Ishikawa (cell line): ENCODE data around the gene FBXO17.

ENCODE experiments used
- CEBPB ChIP-seq: IDR thresholded peaks from 2 replicates; pipeline ENCODE4 v1.6.1; 2012
- CREB1 ChIP-seq: IDR thresholded peaks from 2 replicates; pipeline ENCODE4 v1.6.1; 2012; ENCODE audit warnings: low read depth
- EGR1 ChIP-seq: IDR thresholded peaks from 2 replicates; pipeline ENCODE4 v1.6.1; 2012
- EP300 ChIP-seq: IDR thresholded peaks from 2 replicates; pipeline ENCODE4 v1.6.1; 2012; ENCODE audit warnings: borderline replicate concordance
- FOXM1 ChIP-seq: IDR thresholded peaks from 2 replicates; pipeline ENCODE4 v1.6.1; 2012; ENCODE audit warnings: low read depth, borderline replicate concordance
- NFIC ChIP-seq: IDR thresholded peaks from 2 replicates; pipeline ENCODE4 v1.6.1; 2012
- RAD21 ChIP-seq: IDR thresholded peaks from 2 replicates; pipeline ENCODE4 v1.6.1; 2012; ENCODE audit warnings: low read depth
- TAF1 ChIP-seq: IDR thresholded peaks from 2 replicates; pipeline ENCODE4 v1.6.1; 2012; ENCODE audit warnings: low read depth, mild to moderate bottlenecking
- TCF12 ChIP-seq: IDR thresholded peaks from 2 replicates; pipeline ENCODE4 v1.6.1; 2012; ENCODE audit warnings: low read depth
- TEAD4 ChIP-seq: IDR thresholded peaks from 2 replicates; pipeline ENCODE4 v1.6.1; 2012
- YY1 ChIP-seq: IDR thresholded peaks from 2 replicates; pipeline ENCODE4 v1.6.1; 2012; ENCODE audit warnings: low read depth
- ZBTB7A ChIP-seq: IDR thresholded peaks from 2 replicates; pipeline ENCODE4 v1.6.1; 2012; ENCODE audit warnings: low read depth
- TF ChIP-seq, protein P1 (sequence below): IDR thresholded peaks from 2 replicates; pipeline ENCODE4 v1.6.1; 2012
- TF ChIP-seq, protein P2 (sequence below): IDR thresholded peaks from 2 replicates; pipeline ENCODE4 v1.6.1; 2012
- TF ChIP-seq, protein P3 (sequence below): IDR thresholded peaks from 2 replicates; pipeline ENCODE4 v1.6.1; 2012; ENCODE audit warnings: low read depth, mild to moderate bottlenecking

Gene FBXO17

DNA sequence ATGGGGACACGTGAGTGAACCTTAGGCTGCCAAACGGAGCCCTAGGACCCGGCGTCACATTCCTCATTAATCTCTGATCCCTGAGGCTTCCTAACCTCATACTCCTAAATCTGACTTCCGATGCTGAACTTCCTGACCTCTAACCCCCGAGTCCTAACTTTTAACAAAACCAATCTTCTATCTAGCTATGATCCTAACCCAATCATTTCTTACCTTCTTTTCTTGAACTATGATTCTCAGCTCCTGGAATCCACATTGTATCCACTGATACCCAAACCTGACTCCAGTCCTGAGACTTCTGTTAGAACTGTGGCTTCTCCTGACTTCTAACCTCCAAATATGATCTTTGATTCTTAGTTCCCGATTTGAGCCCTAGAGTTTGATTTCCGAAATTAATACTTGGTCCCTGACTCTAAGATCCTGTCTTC is 75.3 kb downstream of the FBXO17 start:
- TF ChIP-seq EP300 (no peak), NFIC (no peak), CEBPB (no peak), FOXM1 (no peak), CREB1 (no peak), TAF1 (0 out of 2 replicates have a peak, but pooled peaks have one; percentile 18)
- TF ChIP-seq, protein P1, sequence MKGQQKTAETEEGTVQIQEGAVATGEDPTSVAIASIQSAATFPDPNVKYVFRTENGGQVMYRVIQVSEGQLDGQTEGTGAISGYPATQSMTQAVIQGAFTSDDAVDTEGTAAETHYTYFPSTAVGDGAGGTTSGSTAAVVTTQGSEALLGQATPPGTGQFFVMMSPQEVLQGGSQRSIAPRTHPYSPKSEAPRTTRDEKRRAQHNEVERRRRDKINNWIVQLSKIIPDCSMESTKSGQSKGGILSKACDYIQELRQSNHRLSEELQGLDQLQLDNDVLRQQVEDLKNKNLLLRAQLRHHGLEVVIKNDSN = peak; percentile 83

DNA sequence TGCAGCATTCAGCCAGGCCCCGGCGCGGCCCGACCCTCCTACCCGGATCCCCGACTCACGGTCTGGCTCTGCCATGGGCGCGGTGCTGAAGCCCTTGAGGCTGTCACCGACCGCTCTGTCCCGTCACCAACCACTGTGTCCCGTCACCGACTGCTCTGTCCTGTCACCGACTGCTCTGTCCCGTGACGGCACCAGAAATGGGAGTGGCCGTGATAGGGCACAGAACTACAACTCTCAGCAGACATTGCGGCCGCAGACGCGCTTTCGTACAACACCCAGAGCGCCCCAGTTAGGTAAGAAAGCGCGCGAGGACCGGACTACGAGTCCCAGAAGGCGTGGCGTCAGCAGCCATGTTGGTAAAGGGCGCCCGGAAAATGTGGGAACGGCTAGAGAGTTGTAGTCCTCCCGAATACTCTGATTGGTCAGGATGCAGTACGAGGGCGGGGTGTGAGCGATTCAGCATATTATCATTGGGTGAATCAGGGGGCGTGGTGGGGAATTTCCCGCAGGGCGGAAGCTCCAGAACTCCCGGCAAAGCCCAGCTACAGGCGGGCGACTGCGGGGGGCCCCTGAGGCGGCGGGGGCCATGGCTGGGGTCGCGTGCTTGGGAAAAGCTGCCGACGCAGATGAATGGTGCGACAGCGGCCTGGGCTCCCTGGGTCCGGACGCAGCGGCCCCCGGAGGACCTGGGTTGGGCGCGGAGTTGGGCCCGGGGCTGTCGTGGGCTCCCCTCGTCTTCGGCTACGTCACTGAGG is 75.9 kb downstream of the FBXO17 start, which contains the start of the genes NFKBIB and SIRT2:
NFKBIB (plus strand) TSS at position 523 of the 755 bp plus-strand sequence; CDS start at position 587, 64 bp downstream.
SIRT2 (minus strand) TSS at position 172 of the 755 bp plus-strand sequence; CDS start at position 75, 97 bp downstream.
- no peak; the same call in 1 of the 2 replicates for TF ChIP-seq EGR1
- TF ChIP-seq, protein P2, sequence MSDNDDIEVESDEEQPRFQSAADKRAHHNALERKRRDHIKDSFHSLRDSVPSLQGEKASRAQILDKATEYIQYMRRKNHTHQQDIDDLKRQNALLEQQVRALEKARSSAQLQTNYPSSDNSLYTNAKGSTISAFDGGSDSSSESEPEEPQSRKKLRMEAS = peak; percentile 3; the same call in 1 of the 2 replicates
- no peak for TF ChIP-seq FOXM1
- peak; percentile 92 for TF ChIP-seq CREB1
- peak; percentile 5; the same call in 1 of the 2 replicates for TF ChIP-seq TEAD4
- peak; percentile 99 for TF ChIP-seq YY1
- TF ChIP-seq TAF1 = peak; percentile 45
- no peak for TF ChIP-seq EP300
- 0 out of 2 replicates have a peak, but pooled peaks have one; percentile 33 for TF ChIP-seq ZBTB7A
- no peak for TF ChIP-seq RAD21
- TF ChIP-seq TCF12 = peak; percentile 40; the same call in 1 of the 2 replicates
- TF ChIP-seq, protein P3, sequence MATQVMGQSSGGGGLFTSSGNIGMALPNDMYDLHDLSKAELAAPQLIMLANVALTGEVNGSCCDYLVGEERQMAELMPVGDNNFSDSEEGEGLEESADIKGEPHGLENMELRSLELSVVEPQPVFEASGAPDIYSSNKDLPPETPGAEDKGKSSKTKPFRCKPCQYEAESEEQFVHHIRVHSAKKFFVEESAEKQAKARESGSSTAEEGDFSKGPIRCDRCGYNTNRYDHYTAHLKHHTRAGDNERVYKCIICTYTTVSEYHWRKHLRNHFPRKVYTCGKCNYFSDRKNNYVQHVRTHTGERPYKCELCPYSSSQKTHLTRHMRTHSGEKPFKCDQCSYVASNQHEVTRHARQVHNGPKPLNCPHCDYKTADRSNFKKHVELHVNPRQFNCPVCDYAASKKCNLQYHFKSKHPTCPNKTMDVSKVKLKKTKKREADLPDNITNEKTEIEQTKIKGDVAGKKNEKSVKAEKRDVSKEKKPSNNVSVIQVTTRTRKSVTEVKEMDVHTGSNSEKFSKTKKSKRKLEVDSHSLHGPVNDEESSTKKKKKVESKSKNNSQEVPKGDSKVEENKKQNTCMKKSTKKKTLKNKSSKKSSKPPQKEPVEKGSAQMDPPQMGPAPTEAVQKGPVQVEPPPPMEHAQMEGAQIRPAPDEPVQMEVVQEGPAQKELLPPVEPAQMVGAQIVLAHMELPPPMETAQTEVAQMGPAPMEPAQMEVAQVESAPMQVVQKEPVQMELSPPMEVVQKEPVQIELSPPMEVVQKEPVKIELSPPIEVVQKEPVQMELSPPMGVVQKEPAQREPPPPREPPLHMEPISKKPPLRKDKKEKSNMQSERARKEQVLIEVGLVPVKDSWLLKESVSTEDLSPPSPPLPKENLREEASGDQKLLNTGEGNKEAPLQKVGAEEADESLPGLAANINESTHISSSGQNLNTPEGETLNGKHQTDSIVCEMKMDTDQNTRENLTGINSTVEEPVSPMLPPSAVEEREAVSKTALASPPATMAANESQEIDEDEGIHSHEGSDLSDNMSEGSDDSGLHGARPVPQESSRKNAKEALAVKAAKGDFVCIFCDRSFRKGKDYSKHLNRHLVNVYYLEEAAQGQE = no peak
- TF ChIP-seq CEBPB = 0 out of 2 replicates have a peak, but pooled peaks have one; percentile 3
- TF ChIP-seq, protein P1 = peak; percentile 43; the same call in 1 of the 2 replicates

DNA sequence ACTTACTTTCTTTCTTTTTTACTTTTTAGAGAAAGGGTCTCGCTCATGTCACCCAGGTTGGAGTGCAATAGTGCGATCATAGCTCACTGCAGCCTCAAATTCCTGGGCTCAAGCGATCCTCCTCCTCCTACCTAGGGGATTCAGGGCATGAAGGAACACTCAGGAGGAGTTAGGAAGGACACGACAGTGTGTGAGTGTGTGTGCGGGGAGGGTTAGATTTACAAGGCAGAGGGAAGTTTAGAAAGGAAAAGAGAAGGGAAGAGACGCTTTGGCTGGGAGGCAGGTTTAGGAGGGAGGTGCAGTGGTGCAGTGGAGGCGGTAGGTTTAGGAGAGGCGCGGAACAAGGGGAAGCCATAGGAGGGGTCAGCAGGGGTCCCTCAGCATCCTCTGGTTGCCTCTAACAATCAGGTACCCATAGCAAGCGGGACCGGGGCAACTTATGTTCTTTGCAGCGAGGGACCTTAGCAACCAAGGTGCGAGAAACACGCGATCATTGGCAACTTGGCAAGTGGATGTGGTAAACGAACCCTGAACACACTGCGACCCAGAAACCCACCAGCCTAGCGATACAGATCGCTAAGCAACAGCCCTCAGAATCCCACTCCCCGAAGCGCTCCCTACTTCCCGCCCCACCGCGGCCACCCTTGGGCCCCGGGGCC is 76.6 kb downstream of the FBXO17 start:
- TF ChIP-seq FOXM1 (no peak), EGR1 (no peak)
- TF ChIP-seq, protein P3 = no peak

DNA sequence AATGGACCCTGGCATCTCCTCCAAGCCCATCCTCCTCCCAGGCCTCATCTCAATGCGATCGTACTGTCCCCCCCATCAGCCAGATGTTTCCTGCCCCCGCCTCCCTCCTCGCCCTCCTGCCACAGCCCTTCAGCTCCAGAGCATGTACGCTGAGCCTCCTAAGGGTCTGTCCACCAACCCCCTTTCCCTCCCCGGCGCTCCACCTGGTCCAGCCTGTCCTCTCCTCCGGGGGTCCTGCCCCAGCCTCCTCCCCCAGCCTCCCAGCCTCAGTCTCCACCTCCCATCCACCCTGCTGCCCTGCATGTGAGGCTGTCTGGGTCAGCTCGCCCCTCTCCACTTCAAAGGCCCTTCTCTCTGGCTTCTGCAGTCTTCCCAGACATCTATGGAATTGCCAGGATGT is 80.6 kb downstream of the FBXO17 start:
- TF ChIP-seq TEAD4 (no peak), CEBPB (no peak), YY1 (no peak), TAF1 (no peak), EGR1 (no peak), ZBTB7A (no peak), EP300 (no peak), RAD21 (no peak)
- TF ChIP-seq, protein P2 = no peak
- TF ChIP-seq, protein P1 = no peak
- TF ChIP-seq, protein P3 = no peak
